Rectal smooth muscle tissue (tissue), 1 donor: ENCODE data around the gene SERINC5.
A peak's percentile ranks its signal among the peaks of the same experiment; 100 is the strongest.
"Not testable (repeated sequence)": the region's sequence is repeated elsewhere in the genome, so short reads cannot be mapped to it uniquely, and the experiment has no call there.

Source experiments
- H3K27ac ChIP-seq: one replicate; pipeline ENCODE4 v1.7.0; 2013; ENCODE audit warnings: low read depth, low read length, inconsistent platforms
- H3K27me3 ChIP-seq: one replicate; pipeline ENCODE4 v1.7.0; 2013; ENCODE audit warnings: low read length; ENCODE audit not compliant: control insufficient read depth, insufficient read depth
- H3K36me3 ChIP-seq: one replicate; pipeline ENCODE4 v1.7.0; 2013; ENCODE audit warnings: low read length; ENCODE audit not compliant: control insufficient read depth, insufficient read depth
- H3K4me1 ChIP-seq: one replicate; pipeline ENCODE4 v1.7.0; 2013; ENCODE audit warnings: low read length; ENCODE audit not compliant: control insufficient read depth, insufficient read depth
- H3K4me3 ChIP-seq: one replicate; pipeline ENCODE4 v1.7.0; 2013; ENCODE audit warnings: low read length
- H3K9ac ChIP-seq: one replicate; pipeline ENCODE4 v1.7.0; 2013; ENCODE audit warnings: low read length

SERINC5 gene

GRCh38 chr5:80201763-80202162 lies 54.1 kb downstream of the SERINC5 start:
- not testable (repeated sequence) for H3K4me1 ChIP-seq, H3K27me3 ChIP-seq, H3K36me3 ChIP-seq, H3K27ac ChIP-seq, H3K9ac ChIP-seq, H3K4me3 ChIP-seq

GRCh38 chr5:80198920-80199319 lies 56.9 kb downstream of the SERINC5 start:
- Histone ChIP-seq H3K4me3 (no peak overlapping the region), H3K9ac (no peak overlapping the region), H3K4me1 (peaks cover 3% of the 10 kb centered on the region), H3K36me3 (no peaks in the 10 kb centered on the region), H3K27ac (peak overlapping the region; percentile 26), H3K27me3 (no peaks in the 10 kb centered on the region)

GRCh38 chr5:80198399-80198798 lies 57.4 kb downstream of the SERINC5 start:
- Histone ChIP-seq H3K4me3 (no peak overlapping the region), H3K27ac (no peak overlapping the region), H3K36me3 (no peaks in the 10 kb centered on the region), H3K4me1 (peaks cover 8% of the 10 kb centered on the region), H3K27me3 (no peaks in the 10 kb centered on the region), H3K9ac (no peak overlapping the region)

GRCh38 chr5:80195837-80196400 lies 59.9 kb downstream of the SERINC5 start:
- Histone ChIP-seq H3K27ac (no peak overlapping the region), H3K4me1 (peaks cover 23% of the 10 kb centered on the region), H3K4me3 (no peak overlapping the region), H3K27me3 (no peaks in the 10 kb centered on the region), H3K36me3 (no peaks in the 10 kb centered on the region), H3K9ac (no peak overlapping the region)

GRCh38 chr5:80194468-80194867 lies 61.4 kb downstream of the SERINC5 start:
- H3K4me1 ChIP-seq = peaks cover 23% of the 10 kb centered on the region
- no peak overlapping the region for H3K27ac ChIP-seq
- no peaks in the 10 kb centered on the region for H3K36me3 ChIP-seq
- H3K27me3 ChIP-seq = no peaks in the 10 kb centered on the region
- no peak overlapping the region for H3K4me3 ChIP-seq
- no peak overlapping the region for H3K9ac ChIP-seq

- Histone ChIP-seq H3K4me1 (peaks cover 23% of the 10 kb centered on the region), H3K27ac (peak overlapping the region; percentile 41), H3K27me3 (no peaks in the 10 kb centered on the region), H3K9ac (no peak overlapping the region), H3K36me3 (no peaks in the 10 kb centered on the region), H3K4me3 (no peak overlapping the region)
Observed at GRCh38 chr5:80193401-80193800, 62.4 kb downstream of the SERINC5 start.

GRCh38 chr5:80192507-80193241 lies 63.2 kb downstream of the SERINC5 start:
- no peaks in the 10 kb centered on the region for H3K36me3 ChIP-seq
- H3K27me3 ChIP-seq = no peaks in the 10 kb centered on the region
- H3K4me1 ChIP-seq = peaks cover 23% of the 10 kb centered on the region
- H3K27ac ChIP-seq = peak overlapping the region; percentile 41
- no peak overlapping the region for H3K4me3 ChIP-seq
- no peak overlapping the region for H3K9ac ChIP-seq

GRCh38 chr5:80191991-80192398 lies 63.9 kb downstream of the SERINC5 start:
- Histone ChIP-seq H3K4me3 (no peak overlapping the region), H3K27ac (no peak overlapping the region), H3K27me3 (no peaks in the 10 kb centered on the region), H3K36me3 (no peaks in the 10 kb centered on the region), H3K4me1 (peaks cover 26% of the 10 kb centered on the region), H3K9ac (no peak overlapping the region)

GRCh38 chr5:80191397-80191796 lies 64.5 kb downstream of the SERINC5 start:
- peaks cover 26% of the 10 kb centered on the region for H3K4me1 ChIP-seq
- no peak overlapping the region for H3K9ac ChIP-seq
- no peaks in the 10 kb centered on the region for H3K36me3 ChIP-seq
- no peak overlapping the region for H3K27ac ChIP-seq
- no peaks in the 10 kb centered on the region for H3K27me3 ChIP-seq
- no peak overlapping the region for H3K4me3 ChIP-seq

GRCh38 chr5:80190960-80191359 lies 64.9 kb downstream of the SERINC5 start:
- H3K36me3 ChIP-seq = no peaks in the 10 kb centered on the region
- H3K9ac ChIP-seq = no peak overlapping the region
- no peak overlapping the region for H3K27ac ChIP-seq
- peaks cover 26% of the 10 kb centered on the region for H3K4me1 ChIP-seq
- no peak overlapping the region for H3K4me3 ChIP-seq
- H3K27me3 ChIP-seq = no peaks in the 10 kb centered on the region

- H3K4me3 ChIP-seq = no peak overlapping the region
- no peaks in the 10 kb centered on the region for H3K36me3 ChIP-seq
- no peak overlapping the region for H3K27ac ChIP-seq
- H3K27me3 ChIP-seq = no peaks in the 10 kb centered on the region
- peaks cover 26% of the 10 kb centered on the region for H3K4me1 ChIP-seq
- H3K9ac ChIP-seq = no peak overlapping the region
Observed at GRCh38 chr5:80189701-80190100, 66.1 kb downstream of the SERINC5 start.

- Histone ChIP-seq H3K27me3 (no peaks in the 10 kb centered on the region), H3K4me1 (peaks cover 26% of the 10 kb centered on the region), H3K27ac (no peak overlapping the region), H3K9ac (no peak overlapping the region), H3K36me3 (no peaks in the 10 kb centered on the region), H3K4me3 (no peak overlapping the region)
Observed at GRCh38 chr5:80189201-80189600, 66.6 kb downstream of the SERINC5 start.
